ENCODE data around the gene FREM1.

Gene FREM1

DNA sequence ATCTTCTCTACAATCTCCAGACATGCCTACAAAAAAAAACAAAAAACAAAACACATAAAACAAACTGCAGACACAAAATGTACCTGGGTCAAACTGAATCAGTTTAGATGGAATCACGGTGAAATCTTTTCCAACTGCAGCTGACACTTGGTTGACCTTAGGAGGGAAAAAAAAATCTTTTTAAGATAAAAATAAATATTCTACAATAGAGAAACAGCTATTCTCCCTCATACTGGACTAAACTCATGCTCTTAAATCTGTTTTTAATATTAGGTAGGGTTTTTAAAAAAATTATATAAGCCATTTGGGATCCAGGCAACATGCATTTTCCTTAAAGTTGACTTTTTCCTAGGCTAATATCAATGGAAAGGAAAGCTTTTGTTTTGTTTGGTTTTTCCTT lies 153.9 kb downstream of the FREM1 start:
- no peak for DNase-seq (ENCODE audit: low read depth in 2 of 2)

DNA sequence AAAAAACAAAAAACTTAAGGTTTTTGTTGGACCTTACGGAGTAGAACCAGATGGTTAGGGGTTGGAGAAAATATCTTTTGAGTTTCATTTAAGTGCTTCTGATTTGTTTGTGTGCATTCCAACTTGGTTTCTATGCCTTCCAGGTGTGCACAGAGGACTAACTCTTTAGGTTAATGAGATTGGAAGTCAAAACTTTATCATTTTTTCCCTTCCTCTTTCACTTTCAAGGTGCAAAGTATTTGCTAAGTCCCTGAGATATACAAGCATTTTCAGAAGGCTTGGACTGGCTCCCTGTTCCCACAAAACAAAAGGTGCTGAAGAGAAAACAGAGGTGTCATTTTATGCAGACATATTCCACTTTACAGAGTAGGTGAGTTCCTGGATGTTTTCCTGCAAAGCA lies 157.4 kb downstream of the FREM1 start:
- no peak for DNase-seq (ENCODE audit: low read depth in 2 of 2)

DNA sequence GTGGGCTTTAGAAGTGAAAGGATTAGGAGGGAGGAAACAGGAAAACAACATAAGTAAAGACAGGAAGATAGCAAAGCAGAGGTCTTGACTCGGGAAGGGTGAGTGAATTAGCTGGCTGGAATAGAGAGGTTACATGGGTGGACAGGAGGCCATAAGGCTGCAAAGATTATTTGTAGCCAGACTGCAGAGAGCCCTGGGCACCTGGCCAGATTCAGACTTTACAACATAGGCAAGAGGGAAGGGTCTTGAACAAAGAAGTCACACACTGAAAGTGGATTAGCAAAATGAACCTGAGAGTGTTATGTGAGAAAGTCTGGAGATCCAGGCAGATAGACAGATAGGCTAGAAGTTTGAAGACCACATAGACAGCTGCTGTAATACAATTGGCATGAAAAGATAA lies 158.0 kb downstream of the FREM1 start:
- DNase-seq (ENCODE audit: low read depth in 2 of 2): no peak

DNA sequence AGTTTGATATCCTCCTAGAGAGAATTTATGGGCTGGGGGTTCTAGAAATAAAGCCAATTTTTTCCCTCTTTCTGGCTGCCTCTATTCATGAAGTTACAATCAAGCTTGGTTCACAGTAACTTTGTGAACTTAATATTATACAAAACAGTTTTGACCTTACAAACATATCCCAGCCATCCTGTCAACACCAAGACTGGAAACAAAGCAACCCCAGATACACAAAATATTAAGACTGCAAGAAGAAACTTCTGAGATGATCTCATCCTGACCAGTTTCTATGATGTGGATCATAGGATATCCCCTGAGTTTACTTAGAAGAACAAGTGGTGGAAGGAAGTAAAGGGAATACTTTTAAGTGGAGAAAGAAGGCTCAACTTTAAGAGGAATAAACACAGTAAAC lies 159.4 kb downstream of the FREM1 start:
- DNase-seq (ENCODE audit: low read depth in 2 of 2): no peak

DNA sequence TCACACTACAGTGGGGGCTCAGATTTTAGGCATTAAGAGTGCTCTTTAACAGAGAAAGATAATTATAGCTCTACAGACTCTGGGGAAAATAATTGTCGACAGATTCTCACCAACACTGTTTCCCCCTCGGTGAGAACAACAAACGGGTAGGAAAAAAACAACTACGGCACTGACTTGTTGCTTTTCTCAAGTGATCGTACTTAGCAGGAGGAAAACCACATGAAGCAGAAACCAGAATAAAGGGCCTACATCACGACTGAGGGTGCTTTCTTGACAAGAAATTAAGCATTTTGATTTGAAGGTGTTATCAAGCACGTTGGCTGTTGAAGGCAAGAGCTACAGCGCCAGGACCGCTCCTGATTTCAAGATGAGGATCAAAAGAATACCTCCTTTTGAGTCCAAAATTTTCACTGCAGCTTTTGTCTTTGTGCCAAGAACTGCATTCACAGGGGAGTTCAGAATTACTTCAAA lies 160.5 kb downstream of the FREM1 start:
- DNase-seq (ENCODE audit: low read depth in 2 of 2): no peak

DNA sequence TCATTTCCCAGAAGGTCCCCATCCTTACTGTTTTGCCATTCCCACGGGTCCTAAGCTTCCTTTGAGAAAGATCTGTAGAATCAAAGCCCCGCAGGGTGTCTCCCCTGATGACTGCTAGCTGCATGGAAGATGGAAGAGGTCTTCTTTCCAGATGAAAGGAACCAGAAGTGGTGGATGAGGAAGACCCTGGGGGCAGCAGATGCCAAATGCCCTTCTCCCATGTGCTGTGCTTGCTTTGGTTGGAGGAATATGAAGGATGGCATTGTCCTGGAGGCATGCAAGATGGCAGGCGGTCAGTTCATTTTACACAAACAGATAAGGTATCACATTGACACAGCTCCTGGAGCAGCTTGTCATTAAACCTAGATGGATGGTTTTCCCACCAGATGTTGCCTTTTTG lies 161.9 kb downstream of the FREM1 start:
- DNase-seq (ENCODE audit: low read depth in 2 of 2): no peak

DNA sequence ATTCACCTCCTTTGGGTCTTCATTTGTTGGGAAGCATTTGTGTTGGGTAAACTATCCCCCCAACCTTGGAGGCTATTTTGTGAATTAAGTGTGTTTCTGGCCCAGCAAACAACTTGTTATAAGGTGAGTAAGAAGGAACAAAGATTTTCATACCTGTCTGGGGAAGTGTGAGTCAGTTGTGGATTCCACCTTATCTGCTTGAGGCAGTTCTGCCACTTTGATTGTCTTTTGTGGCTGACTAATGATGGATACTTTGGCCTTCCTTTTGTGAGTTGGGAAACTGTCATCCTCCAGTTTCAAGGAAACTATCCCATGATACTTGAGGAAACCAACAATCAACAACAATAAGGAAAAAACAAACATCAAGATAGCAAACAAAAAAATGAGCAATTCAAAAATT lies 163.1 kb downstream of the FREM1 start:
- DNase-seq (ENCODE audit: low read depth in 2 of 2): no peak

DNA sequence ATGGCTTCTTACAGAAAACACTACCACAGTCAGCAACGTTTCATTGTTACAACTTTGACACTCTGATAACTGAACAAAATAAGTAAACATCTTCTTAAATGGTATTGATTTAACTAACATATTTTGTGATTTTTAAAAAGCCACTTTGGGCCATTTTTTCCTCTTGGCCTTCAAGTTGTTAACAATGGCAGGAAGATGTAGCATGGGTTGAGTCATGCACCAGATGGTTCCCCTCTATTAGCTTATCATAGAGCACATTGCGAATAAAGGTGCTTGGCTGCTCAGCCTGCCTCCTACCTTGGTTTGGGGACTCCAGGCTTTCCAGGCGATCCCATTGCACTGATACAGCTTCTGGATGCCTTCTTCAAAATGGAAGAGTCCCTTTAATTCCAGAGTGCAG lies 163.6 kb downstream of the FREM1 start:
- DNase-seq (ENCODE audit: low read depth in 2 of 2): no peak

DNA sequence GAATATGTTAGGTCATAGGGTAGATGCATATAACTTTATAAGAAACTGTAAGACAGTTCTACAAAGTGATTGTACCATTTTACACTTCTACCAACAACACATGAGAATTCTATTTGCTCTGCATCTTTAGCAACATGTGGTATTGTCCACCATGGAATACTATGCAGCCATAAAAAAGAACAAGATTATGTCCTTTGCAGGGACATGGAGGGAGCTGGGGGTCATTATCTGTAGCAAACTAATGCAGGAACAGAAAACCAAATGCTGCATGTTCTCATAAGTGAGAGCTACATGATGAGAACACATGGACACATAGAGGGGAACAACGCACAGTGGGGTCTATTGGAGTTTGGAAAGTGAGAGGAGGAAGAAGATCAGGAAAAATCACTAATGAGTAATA lies 165.5 kb downstream of the FREM1 start:
- DNase-seq (ENCODE audit: low read depth in 2 of 2): no peak

DNA sequence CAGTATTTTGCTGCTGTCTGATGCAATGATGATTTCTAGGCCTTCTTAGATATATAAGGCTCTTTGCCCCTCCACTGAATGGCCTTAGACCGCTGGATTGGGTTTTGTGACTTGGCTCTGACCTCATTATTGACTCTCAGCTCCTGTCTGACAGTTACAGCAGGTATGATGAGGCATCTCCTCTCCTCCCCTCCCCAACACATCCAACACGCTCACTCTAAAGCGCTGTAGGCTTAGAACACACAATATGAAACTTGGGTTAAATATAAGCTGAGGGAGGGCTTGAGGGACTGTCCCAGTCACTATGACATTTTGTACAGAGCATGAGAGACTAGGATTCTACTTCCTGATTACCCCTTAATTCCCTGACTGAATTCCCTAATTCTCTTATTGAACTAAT lies 168.9 kb downstream of the FREM1 start:
- no peak for DNase-seq (ENCODE audit: low read depth in 2 of 2)

DNA sequence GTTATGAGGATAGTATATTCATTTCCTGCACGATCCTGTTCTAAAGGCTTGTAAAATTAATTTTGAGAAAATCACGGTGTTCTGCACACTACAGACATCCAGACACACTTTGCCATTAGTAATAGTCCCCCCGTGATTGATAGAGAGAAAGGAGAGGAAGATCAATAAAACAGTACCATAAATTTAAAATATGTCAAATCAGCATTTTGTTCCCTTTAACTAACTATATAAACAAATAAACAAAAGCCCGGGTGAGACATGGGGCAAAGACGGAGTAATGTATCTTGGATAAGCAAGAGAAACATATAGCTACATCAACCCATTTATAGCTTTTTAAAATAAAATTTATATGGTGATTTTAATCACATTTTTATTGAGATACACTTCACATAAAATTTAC lies 177.1 kb downstream of the FREM1 start:
- DNase-seq (ENCODE audit: low read depth in 2 of 2): no peak

DNA sequence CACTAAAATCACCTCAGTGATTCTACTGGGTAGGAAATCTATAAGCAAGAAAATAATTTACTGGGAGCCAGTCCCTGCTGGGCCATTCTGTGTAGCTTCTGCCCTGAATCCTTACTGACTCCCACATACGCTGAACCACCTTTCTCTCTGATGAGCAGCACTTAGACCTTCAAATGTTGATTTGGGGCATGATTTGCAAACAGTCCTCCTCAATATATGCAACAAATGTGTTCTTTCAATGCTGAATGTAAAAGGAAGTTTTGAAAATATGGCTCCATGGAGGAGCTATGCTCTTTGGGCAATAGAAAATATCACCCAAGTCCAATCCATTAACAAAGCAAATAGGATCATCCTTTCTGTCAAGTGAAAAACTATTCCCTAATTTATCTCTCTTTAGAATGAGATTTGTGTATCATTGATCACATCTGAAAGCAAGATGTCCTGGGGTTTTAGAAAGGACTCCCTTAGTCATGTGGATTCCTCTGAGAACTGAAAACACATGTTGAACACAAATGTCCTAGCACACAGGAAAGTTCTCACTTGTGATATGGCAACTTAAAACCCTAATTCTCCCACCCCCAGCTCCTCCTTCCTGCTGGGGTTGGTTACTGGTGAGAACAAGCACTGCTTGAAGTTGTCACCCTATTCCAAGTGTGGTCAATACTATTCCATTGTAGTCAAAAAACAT lies 178.8 kb downstream of the FREM1 start:
- DNase-seq (ENCODE audit: low read depth in 2 of 2): no peak

DNA sequence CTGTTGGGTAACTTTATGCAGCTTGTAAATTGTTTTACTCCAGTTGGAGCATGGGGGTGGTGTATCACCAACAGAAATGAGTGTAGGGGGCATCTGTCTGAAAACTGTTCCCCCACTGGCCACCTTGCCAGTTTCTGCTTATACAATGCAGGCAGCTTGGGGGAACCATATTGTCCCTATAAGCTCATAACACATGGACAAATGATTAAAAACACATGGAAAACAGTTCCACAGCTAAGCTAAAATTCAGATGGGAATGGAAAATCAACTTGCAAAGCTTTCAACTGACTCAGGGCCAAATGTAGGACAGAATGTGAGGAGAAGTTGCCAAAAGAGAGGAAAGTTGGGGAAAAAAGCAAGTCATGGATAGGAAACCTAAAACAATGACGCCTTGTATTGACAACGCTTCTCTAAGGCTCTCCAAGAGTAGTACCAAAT lies 179.7 kb downstream of the FREM1 start:
- DNase-seq (ENCODE audit: low read depth in 2 of 2): no peak

DNA sequence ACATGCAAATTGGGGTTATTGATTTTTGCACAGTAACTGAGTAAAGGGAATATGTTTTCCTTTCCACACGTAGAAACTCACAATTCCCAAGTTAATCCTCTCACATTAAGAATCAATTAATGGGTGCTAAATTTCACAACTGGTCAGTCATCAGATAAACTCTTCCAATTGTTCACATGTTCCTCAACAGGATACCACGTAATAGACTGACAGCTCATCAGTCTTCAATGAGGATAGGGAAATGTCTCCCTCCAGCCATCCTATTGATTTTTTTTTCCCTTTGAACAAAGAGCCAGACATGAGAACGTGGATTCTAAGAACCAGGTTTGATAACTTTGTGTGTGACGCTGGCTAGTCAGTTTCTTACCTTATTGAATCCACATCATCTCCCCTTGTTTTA lies 186.9 kb downstream of the FREM1 start:
- DNase-seq (ENCODE audit: low read depth in 2 of 2): no peak

DNA sequence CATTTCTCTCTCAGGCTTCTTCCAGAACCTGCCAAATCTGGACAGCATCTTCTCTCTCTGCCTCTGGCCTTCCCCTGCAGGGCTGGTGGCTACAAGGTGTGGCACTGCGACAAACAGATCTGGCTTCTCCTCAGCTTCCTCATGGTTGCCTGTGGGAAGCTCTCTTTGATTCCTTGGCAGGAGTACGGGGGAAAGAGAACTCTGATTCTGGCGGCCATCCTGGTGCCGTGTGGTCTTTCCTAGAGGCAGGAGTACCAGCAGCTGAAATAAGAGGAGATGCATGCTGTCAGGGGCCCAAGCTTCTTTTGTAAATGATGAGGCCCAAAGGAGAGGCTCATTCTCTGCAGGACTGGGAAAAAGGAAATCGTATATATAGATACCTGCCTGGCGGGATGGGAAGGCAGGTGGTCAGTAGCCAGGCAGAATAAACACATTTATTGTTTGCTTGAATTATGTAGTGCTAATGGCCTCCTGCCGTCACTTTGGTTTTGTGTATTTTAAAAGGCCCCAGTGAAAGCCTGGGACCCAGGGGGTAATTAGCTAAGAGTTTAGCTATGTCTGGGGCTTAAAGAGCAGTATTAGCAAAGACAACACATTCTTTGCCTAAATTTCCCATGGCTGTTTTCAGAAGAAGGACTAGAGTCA lies 187.7 kb downstream of the FREM1 start, which contains the start of gene CER1:
Gene CER1, minus strand, starts transcription at position 343 of the 645 bp plus-strand sequence. Its CDS starts 61 bp downstream, at position 282.
- no peak for DNase-seq (ENCODE audit: low read depth in 2 of 2)

DNA sequence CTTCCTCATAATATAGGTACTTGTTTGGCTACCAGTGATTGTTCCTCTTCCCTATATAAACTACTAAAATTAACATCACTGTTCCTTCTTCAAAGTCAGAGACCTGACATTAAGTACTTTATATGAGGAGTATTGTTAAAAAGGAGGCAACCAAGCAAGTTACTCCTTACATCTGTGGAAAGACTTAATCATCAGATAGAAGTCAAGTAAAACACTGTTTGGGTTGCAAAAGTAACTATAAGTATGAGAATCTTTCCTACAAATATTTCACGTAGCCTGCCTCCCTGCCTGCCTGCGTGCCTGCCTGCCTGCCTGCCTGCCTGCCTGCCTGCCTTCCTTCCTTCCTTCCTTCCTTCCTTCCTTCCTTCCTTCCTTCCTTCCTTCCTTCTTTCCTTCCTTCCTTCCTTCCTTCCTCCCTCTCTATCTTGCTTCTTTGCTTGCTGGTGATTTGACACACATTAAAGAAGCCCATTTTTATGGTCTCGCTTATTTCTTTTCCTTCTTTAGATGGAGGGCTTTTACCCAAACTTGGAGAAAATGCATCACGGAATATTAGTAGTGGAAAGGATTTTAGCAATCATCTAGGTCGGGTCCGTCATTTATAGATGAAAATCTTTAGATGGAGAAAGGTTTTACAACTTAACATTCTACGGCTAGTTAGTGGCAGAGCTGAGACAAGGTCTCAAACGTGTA lies 190.9 kb downstream of the FREM1 start:
- DNase-seq (ENCODE audit: low read depth in 2 of 2): no peak

DNA sequence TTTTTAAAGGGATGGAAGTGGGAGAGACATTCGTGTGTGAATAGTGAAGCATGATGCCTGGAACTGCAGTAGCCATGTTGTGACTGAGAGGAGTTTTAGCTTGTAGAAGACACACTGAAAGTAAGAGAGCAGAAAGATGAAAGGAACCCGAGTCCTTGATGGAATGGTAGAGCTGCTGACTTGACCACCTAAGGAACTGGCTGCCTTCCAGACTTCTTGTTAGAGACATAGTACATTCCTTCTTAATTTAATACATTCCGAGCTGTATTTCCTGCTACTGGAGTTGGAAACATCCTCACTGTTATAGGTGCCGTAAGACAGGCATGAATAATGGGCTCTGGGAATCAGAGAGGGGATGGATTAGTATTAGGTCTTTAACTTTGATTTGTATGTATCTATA lies 195.1 kb downstream of the FREM1 start:
- DNase-seq (ENCODE audit: low read depth in 2 of 2): no peak

DNA sequence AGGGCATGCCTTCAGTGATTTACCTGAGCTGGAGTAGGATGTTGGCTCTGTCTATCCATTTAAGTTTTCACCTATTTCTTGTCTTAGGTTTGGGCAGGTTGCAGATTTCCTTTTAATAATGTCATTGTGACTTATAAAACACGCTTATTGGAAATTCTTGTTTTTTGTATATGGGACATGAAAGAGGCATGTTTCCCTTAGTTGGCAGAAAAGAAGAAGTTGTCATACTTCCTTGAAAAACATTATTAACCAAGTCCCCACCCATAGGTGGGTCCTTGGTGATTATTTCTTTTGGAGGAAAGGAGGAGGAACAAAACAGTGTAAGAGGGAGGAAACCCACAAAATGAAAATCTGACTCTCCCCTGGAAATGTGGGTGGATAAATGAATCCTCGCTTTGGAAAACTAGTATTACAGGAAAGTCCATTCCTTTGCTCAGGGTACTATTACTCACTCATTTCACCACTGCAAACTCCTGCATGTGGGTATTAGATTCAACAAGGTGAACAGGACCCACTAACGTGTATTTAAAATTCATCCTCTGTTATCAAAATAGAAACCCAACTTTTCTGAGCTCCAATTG lies 197.0 kb downstream of the FREM1 start:
- DNase-seq (ENCODE audit: low read depth in 2 of 2): no peak

DNA sequence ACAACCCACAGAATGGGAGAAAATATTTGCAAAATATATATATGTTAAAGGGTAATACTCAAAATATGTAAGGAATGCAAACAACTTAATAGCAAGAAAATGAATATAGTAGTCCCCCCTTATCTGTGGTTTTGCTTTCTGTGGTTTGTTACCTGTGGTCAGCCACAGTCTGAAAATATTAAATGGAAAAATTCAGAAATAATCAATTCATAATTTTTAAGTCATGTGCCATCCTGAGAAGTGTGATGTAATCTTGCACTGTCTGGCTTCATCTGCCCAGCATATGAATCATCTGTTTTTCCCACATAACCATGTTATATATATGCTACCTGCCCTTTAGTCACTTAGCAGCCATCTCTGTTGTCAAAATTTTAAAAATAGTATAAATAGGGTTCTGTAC lies 199.4 kb downstream of the FREM1 start:
- no peak for DNase-seq (ENCODE audit: low read depth in 2 of 2)

DNA sequence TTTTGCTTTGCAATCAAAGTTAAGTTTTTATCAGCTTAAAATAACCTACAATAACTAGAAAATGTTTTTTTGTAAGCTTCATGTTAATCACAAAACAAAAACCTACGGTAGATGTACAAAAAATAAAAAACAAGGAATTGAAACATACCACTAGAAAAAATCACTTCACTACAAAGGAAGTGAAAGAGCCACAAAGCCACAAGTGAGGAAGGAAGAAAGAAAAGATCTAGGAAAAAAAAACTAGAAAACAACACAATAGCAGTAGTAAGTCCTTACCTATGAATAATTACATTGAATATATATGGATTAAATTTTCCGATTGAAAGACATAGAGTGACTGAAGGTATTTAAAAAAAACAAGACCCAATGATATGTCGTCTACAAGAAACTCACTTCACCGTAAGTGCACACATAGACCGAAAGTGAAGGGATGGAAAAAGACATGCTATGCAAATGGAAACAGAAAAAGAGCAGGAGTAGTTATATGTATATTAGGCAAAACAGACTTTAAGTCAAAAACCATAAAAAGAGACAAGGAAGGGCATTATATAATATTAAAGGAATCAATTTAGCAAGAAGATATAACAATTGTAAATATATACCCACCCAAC lies 203.6 kb downstream of the FREM1 start:
- DNase-seq (ENCODE audit: low read depth in 2 of 2): no peak

DNA sequence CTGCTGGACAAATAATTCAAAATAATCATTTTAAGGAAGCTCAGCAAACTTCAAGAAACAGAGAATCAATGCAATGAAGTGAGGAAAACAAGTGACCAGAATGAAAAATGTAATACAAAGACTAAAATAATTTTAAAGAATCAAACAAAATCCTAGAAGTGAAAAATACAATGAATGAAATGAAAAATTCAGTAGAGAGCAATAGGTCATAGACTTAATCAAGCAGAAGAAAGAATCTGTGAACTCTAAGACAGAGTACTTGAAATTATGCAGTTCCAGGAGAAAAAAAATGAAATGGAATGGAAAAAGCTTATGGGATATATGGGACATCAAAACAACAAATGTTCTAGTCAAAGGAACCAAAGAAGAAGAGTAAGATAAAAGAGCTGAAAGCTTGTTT lies 205.1 kb downstream of the FREM1 start:
- DNase-seq (ENCODE audit: low read depth in 2 of 2): no peak

DNA sequence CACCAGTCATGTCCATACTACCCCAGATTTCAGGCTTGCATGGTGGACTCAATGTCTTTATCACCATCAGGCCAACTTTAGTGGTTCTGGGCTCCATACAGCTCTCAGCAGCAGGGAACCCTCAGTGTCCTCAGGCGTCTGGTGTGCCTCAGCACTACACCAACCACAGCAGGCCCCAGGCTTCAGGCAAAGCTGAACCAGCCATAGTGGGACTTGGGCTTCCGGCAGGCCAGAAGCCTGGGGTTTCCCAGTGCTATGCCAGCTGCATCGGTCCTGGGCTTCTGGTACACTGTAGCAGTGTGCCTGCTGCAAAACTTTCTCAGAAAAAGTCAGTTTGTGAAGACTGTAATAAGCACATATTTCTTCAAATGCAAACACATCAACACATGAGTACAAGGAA lies 205.9 kb downstream of the FREM1 start:
- no peak for DNase-seq (ENCODE audit: low read depth in 2 of 2)

Measured in stimulated activated CD4-positive, alpha-beta T cell treated with anti-CD3 and anti-CD28 coated beads, Interleukin-1b, Interleukin-23, amount 100 ng/mL, for 4 hours (primary cell).